ENCODE results near the gene ZNF506. TPM values are rescaled to one million over a fixed set of nuclear protein-coding genes. Genes with fewer than 3 reads are reported as not detected.

Gene ZNF506
- total and polyA plus RNA-seq, 2 experiments from 2014 or later, result 26.0 to 42.1 TPM

DNA sequence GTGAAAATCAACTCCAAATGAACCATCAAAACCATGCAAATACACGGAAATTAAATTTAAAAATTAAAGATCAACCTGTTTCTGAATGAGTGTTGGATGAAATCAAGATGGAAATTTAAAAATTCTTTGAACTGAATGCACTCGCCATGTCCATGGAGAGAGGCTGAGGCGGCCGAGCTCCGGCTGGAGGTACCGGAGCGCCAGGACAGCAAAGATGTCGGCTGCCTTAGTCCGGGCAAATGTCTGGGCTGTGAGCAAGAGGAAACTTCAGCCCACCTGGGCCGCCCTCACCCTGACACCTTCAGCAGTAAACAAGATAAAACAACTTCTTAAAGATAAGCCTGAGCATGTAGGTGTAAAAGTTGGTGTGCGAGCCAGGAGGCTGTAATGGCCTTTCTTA lies 5.3 kb upstream of the ZNF506 start:
- DNase-seq (ENCODE audit: low spot score) (no peak), ATAC-seq (no peak)
- Mint-ChIP-seq H3K9me3 (peaks cover 73% of the 10 kb centered on the region), H3K36me3 (ENCODE audit: low read depth) (peaks cover 27% of the 10 kb centered on the region), H3K4me1 (no peaks in the 10 kb centered on the region), H3K27me3 (ENCODE audit: insufficient read depth, low read depth, poor library complexity) (no peaks in the 10 kb centered on the region), H3K4me3 (no peak overlapping the region), H3K27ac (no peak overlapping the region)
- H3K79me2 ChIP-seq (replicated peaks; ENCODE audit: insufficient read depth), result no peaks in the 10 kb centered on the region
- H3F3A ChIP-seq (replicated peaks; ENCODE audit: low read depth), result no peaks in the 10 kb centered on the region
- no peaks in the 10 kb centered on the region for H4K20me1 ChIP-seq (replicated peaks; ENCODE audit: insufficient read depth)
- 0 out of 2 replicates have a peak, but pooled peaks cover 8% of the 10 kb centered on the region for H3K9me2 ChIP-seq (ENCODE audit: insufficient read depth)
- no peak overlapping the region for H3K4me2 ChIP-seq
- no peak for TF ChIP-seq POLR2AphosphoS5 (IDR thresholded peaks at IDR 0.05; ENCODE audit: low read depth)
- TF ChIP-seq, protein P1, sequence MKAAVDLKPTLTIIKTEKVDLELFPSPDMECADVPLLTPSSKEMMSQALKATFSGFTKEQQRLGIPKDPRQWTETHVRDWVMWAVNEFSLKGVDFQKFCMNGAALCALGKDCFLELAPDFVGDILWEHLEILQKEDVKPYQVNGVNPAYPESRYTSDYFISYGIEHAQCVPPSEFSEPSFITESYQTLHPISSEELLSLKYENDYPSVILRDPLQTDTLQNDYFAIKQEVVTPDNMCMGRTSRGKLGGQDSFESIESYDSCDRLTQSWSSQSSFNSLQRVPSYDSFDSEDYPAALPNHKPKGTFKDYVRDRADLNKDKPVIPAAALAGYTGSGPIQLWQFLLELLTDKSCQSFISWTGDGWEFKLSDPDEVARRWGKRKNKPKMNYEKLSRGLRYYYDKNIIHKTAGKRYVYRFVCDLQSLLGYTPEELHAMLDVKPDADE (IDR thresholded peaks at IDR 0.05), result no peak
- TF ChIP-seq EZH2phosphoT487 (IDR thresholded peaks at IDR 0.05; ENCODE audit: unreplicated experiment), result no peak
- TF ChIP-seq, protein P2, sequence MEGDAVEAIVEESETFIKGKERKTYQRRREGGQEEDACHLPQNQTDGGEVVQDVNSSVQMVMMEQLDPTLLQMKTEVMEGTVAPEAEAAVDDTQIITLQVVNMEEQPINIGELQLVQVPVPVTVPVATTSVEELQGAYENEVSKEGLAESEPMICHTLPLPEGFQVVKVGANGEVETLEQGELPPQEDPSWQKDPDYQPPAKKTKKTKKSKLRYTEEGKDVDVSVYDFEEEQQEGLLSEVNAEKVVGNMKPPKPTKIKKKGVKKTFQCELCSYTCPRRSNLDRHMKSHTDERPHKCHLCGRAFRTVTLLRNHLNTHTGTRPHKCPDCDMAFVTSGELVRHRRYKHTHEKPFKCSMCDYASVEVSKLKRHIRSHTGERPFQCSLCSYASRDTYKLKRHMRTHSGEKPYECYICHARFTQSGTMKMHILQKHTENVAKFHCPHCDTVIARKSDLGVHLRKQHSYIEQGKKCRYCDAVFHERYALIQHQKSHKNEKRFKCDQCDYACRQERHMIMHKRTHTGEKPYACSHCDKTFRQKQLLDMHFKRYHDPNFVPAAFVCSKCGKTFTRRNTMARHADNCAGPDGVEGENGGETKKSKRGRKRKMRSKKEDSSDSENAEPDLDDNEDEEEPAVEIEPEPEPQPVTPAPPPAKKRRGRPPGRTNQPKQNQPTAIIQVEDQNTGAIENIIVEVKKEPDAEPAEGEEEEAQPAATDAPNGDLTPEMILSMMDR (conservative IDR thresholded peaks at IDR 0.05; ENCODE audit: low read depth in 2 of 2), result no peak
- no peak for TF ChIP-seq EZH2 (IDR thresholded peaks at IDR 0.05; ENCODE audit: low read depth, unreplicated experiment)
- TF ChIP-seq, protein P3, sequence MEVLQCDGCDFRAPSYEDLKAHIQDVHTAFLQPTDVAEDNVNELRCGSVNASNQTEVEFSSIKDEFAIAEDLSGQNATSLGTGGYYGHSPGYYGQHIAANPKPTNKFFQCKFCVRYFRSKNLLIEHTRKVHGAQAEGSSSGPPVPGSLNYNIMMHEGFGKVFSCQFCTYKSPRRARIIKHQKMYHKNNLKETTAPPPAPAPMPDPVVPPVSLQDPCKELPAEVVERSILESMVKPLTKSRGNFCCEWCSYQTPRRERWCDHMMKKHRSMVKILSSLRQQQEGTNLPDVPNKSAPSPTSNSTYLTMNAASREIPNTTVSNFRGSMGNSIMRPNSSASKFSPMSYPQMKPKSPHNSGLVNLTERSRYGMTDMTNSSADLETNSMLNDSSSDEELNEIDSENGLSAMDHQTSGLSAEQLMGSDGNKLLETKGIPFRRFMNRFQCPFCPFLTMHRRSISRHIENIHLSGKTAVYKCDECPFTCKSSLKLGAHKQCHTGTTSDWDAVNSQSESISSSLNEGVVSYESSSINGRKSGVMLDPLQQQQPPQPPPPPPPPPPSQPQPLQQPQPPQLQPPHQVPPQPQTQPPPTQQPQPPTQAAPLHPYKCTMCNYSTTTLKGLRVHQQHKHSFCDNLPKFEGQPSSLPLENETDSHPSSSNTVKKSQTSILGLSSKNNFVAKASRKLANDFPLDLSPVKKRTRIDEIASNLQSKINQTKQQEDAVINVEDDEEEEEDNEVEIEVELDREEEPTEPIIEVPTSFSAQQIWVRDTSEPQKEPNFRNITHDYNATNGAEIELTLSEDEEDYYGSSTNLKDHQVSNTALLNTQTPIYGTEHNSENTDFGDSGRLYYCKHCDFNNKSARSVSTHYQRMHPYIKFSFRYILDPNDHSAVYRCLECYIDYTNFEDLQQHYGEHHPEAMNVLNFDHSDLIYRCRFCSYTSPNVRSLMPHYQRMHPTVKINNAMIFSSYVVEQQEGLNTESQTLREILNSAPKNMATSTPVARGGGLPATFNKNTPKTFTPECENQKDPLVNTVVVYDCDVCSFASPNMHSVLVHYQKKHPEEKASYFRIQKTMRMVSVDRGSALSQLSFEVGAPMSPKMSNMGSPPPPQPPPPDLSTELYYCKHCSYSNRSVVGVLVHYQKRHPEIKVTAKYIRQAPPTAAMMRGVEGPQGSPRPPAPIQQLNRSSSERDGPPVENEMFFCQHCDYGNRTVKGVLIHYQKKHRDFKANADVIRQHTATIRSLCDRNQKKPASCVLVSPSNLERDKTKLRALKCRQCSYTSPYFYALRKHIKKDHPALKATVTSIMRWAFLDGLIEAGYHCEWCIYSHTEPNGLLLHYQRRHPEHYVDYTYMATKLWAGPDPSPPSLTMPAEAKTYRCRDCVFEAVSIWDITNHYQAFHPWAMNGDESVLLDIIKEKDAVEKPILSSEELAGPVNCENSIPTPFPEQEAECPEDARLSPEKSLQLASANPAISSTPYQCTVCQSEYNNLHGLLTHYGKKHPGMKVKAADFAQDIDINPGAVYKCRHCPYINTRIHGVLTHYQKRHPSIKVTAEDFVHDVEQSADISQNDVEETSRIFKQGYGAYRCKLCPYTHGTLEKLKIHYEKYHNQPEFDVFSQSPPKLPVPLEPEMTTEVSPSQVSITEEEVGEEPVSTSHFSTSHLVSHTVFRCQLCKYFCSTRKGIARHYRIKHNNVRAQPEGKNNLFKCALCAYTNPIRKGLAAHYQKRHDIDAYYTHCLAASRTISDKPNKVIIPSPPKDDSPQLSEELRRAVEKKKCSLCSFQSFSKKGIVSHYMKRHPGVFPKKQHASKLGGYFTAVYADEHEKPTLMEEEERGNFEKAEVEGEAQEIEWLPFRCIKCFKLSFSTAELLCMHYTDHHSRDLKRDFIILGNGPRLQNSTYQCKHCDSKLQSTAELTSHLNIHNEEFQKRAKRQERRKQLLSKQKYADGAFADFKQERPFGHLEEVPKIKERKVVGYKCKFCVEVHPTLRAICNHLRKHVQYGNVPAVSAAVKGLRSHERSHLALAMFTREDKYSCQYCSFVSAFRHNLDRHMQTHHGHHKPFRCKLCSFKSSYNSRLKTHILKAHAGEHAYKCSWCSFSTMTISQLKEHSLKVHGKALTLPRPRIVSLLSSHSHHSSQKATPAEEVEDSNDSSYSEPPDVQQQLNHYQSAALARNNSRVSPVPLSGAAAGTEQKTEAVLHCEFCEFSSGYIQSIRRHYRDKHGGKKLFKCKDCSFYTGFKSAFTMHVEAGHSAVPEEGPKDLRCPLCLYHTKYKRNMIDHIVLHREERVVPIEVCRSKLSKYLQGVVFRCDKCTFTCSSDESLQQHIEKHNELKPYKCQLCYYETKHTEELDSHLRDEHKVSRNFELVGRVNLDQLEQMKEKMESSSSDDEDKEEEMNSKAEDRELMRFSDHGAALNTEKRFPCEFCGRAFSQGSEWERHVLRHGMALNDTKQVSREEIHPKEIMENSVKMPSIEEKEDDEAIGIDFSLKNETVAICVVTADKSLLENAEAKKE (CRISPR knock-in tag; IDR thresholded peaks at IDR 0.05), result no peak
- no peaks in the 10 kb centered on the region for H3K36me3 ChIP-seq (ENCODE audit: insufficient read depth)
- no peak overlapping the region for H3K4me3 ChIP-seq
- H2AFZ ChIP-seq, result no peak overlapping the region
- no peak overlapping the region for H3K27ac ChIP-seq (ENCODE audit: low read depth)
- H3K4me1 ChIP-seq (ENCODE audit: insufficient read depth), result no peaks in the 10 kb centered on the region
- no peaks in the 10 kb centered on the region for H3K27me3 ChIP-seq (ENCODE audit: insufficient read depth)

All from GM23338 (cell line).